Keratinocyte (primary cell): ENCODE measurements around the gene PDE9A.
"Not testable (repeated sequence)": the region's sequence is repeated elsewhere in the genome, so short reads cannot be mapped to it uniquely, and the experiment has no call there.

ENCODE experiments used
- EZH2 ChIP-seq: IDR thresholded peaks from one replicate; pipeline ENCODE4 v1.6.1; 2012; ENCODE audit warnings: inconsistent platforms, mild to moderate bottlenecking, low read length, moderate library complexity
- TF ChIP-seq, protein P1 (sequence below), 3 experiments: IDR thresholded peaks in 1 of 3; conservative IDR thresholded peaks in 1 of 3; optimal IDR thresholded peaks in 1 of 3; 2 replicates in 2 of 3; 3 replicates in 1 of 3; pipeline versions ENCODE3 to v1.5.1; 2011; ENCODE audit warnings: low read length in 3 of 3, mild to moderate bottlenecking in 3 of 3, moderate library complexity in 2 of 3, control low read depth in 1 of 3, inconsistent platforms in 1 of 3; ENCODE audit not compliant: insufficient read depth in 2 of 3; ENCODE audit errors: extremely low read depth in 1 of 3

DNA sequence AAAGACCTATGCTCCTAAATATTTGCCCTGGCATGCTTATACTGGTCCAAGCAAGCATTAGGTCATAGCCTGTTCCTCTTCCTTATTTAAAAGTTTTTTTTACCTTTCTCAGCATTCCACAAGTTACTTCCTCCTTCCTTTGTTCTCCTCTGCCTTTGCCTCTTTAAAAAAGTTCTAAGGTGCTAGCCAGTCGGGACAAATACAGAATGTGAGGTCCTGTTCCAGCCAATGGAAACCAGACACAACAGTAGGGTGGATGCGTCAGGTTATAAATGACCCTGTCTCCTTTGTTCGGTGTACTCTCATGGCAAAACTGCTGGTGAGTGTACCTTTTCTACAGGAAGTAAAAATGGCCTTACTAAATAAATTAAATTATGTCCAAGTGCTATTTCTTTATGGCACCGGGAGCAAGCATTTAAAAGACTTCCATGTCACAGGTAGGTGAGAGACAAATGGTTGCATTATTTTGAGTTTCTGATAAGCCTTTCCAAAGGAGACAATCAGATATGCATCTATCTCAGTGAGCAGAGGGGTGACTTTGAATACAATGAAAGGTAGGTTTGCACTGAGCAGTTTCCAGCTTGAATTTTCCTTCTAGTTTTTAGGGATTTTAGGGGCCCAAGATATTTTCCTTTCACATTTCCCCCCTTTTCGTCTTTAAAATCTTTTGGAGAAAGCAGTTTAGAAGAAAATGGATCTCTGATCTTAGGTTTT, 159.3 kb downstream of the PDE9A start:
- TF ChIP-seq, protein P1, sequence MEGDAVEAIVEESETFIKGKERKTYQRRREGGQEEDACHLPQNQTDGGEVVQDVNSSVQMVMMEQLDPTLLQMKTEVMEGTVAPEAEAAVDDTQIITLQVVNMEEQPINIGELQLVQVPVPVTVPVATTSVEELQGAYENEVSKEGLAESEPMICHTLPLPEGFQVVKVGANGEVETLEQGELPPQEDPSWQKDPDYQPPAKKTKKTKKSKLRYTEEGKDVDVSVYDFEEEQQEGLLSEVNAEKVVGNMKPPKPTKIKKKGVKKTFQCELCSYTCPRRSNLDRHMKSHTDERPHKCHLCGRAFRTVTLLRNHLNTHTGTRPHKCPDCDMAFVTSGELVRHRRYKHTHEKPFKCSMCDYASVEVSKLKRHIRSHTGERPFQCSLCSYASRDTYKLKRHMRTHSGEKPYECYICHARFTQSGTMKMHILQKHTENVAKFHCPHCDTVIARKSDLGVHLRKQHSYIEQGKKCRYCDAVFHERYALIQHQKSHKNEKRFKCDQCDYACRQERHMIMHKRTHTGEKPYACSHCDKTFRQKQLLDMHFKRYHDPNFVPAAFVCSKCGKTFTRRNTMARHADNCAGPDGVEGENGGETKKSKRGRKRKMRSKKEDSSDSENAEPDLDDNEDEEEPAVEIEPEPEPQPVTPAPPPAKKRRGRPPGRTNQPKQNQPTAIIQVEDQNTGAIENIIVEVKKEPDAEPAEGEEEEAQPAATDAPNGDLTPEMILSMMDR (optimal IDR thresholded peaks at IDR 0.05 in 1 of 3, IDR thresholded peaks at IDR 0.05 in 1 of 3, conservative IDR thresholded peaks at IDR 0.05 in 1 of 3; ENCODE audit: extremely low read depth in 1 of 3, insufficient read depth in 2 of 3, low read length in 3 of 3), result not testable (repeated sequence)
- not testable (repeated sequence) for TF ChIP-seq EZH2
